ENCODE results near the gene PNKD. TPM values are rescaled to one million over a fixed set of nuclear protein-coding genes. Genes with fewer than 3 reads are reported as not detected.

The PNKD gene
- total and polyA plus RNA-seq, 4 donors, result 45.7 to 101 (median 84.4) TPM

- 81% methylated on average over 4 of the region's 5 CpGs for WGBS (ENCODE audit: insufficient coverage)
- no peak for DNase-seq (ENCODE audit: low read depth in 4 of 6, low spot score in 6 of 6)
- H3K4me3 ChIP-seq (ENCODE audit: low read depth, low read length), result no peak overlapping the region
- H3K27ac ChIP-seq (ENCODE audit: low read depth, low read length), result no peak overlapping the region
- H3K36me3 ChIP-seq (ENCODE audit: control insufficient read depth, insufficient read depth, low read length), result no peaks in the 10 kb centered on the region
- H3K9me3 ChIP-seq (ENCODE audit: control insufficient read depth, insufficient read depth, low read length), result no peaks in the 10 kb centered on the region
- no peaks in the 10 kb centered on the region for H3K27me3 ChIP-seq (ENCODE audit: control insufficient read depth, insufficient read depth, low read length)
- no peaks in the 10 kb centered on the region for H3K4me1 ChIP-seq (ENCODE audit: control insufficient read depth, insufficient read depth, low read length)
Observed at GRCh38 chr2:218378053-218378452, 107.7 kb downstream of the PNKD start.

- no peak for DNase-seq (ENCODE audit: low read depth in 4 of 6, low spot score in 6 of 6)
- WGBS (ENCODE audit: insufficient coverage), result 60% methylated on average over 13 of the region's 13 CpGs
- H3K27ac ChIP-seq (ENCODE audit: low read depth, low read length), result no peak within 1 kb of the TSS
Observed at GRCh38 chr2:218381916-218382366, 111.6 kb downstream of the PNKD start, which contains the start of gene SLC11A1. Gene SLC11A1 (plus strand): TSS chr2:218382273. CDS start chr2:218382369, 96 bp downstream.

GRCh38 chr2:218382785-218383184, 112.5 kb downstream of the PNKD start:
- no peaks in the 10 kb centered on the region for H3K9me3 ChIP-seq (ENCODE audit: control insufficient read depth, insufficient read depth, low read length)
- peaks cover 13% of the 10 kb centered on the region for H3K4me1 ChIP-seq (ENCODE audit: control insufficient read depth, insufficient read depth, low read length)
- DNase-seq (ENCODE audit: low read depth in 4 of 6, low spot score in 6 of 6), result no peak
- WGBS (ENCODE audit: insufficient coverage), result 94% methylated on average over 6 of the region's 6 CpGs
- peaks cover 9% of the 10 kb centered on the region for H3K27me3 ChIP-seq (ENCODE audit: control insufficient read depth, insufficient read depth, low read length)
- H3K4me3 ChIP-seq (ENCODE audit: low read depth, low read length), result no peak overlapping the region
- no peaks in the 10 kb centered on the region for H3K36me3 ChIP-seq (ENCODE audit: control insufficient read depth, insufficient read depth, low read length)
- no peak overlapping the region for H3K27ac ChIP-seq (ENCODE audit: low read depth, low read length)

More at GRCh38 chr2:218381916-218382366, 111.6 kb downstream of the PNKD start, which contains the start of gene SLC11A1:
- Histone ChIP-seq H3K27me3 (ENCODE audit: control insufficient read depth, insufficient read depth, low read length) (peaks cover under 1% of the 10 kb centered on the region), H3K9me3 (ENCODE audit: control insufficient read depth, insufficient read depth, low read length) (no peaks in the 10 kb centered on the region), H3K36me3 (ENCODE audit: control insufficient read depth, insufficient read depth, low read length) (no peaks in the 10 kb centered on the region), H3K4me3 (ENCODE audit: low read depth, low read length) (no peak within 1 kb of the TSS), H3K4me1 (ENCODE audit: control insufficient read depth, insufficient read depth, low read length) (peaks cover 4% of the 10 kb centered on the region)

GRCh38 chr2:218383892-218384519, 113.7 kb downstream of the PNKD start:
- Histone ChIP-seq H3K4me3 (ENCODE audit: low read depth, low read length) (no peak overlapping the region), H3K36me3 (ENCODE audit: control insufficient read depth, insufficient read depth, low read length) (no peaks in the 10 kb centered on the region), H3K4me1 (ENCODE audit: control insufficient read depth, insufficient read depth, low read length) (peaks cover 17% of the 10 kb centered on the region), H3K9me3 (ENCODE audit: control insufficient read depth, insufficient read depth, low read length) (no peaks in the 10 kb centered on the region), H3K27ac (ENCODE audit: low read depth, low read length) (no peak overlapping the region), H3K27me3 (ENCODE audit: control insufficient read depth, insufficient read depth, low read length) (peaks cover 10% of the 10 kb centered on the region)
- 86% methylated on average over 9 of the region's 10 CpGs for WGBS (ENCODE audit: insufficient coverage)
- DNase-seq (ENCODE audit: low read depth in 4 of 6, low spot score in 6 of 6), result no peak

- Histone ChIP-seq H3K4me1 (ENCODE audit: control insufficient read depth, insufficient read depth, low read length) (peaks cover 17% of the 10 kb centered on the region), H3K4me3 (ENCODE audit: low read depth, low read length) (no peak overlapping the region), H3K9me3 (ENCODE audit: control insufficient read depth, insufficient read depth, low read length) (no peaks in the 10 kb centered on the region), H3K27me3 (ENCODE audit: control insufficient read depth, insufficient read depth, low read length) (peaks cover 10% of the 10 kb centered on the region), H3K27ac (ENCODE audit: low read depth, low read length) (no peak overlapping the region), H3K36me3 (ENCODE audit: control insufficient read depth, insufficient read depth, low read length) (no peaks in the 10 kb centered on the region)
- no peak for DNase-seq (ENCODE audit: low read depth in 4 of 6, low spot score in 6 of 6)
- WGBS (ENCODE audit: insufficient coverage), result 86% methylated on average over 8 of the region's 9 CpGs
Observed at GRCh38 chr2:218384975-218385374, 114.7 kb downstream of the PNKD start.

- DNase-seq (ENCODE audit: low read depth in 4 of 6, low spot score in 6 of 6), result no peak
- peaks cover 17% of the 10 kb centered on the region for H3K4me1 ChIP-seq (ENCODE audit: control insufficient read depth, insufficient read depth, low read length)
- peak overlapping the region; percentile 57 for H3K27ac ChIP-seq (ENCODE audit: low read depth, low read length)
- peaks cover 10% of the 10 kb centered on the region for H3K27me3 ChIP-seq (ENCODE audit: control insufficient read depth, insufficient read depth, low read length)
- H3K36me3 ChIP-seq (ENCODE audit: control insufficient read depth, insufficient read depth, low read length), result no peaks in the 10 kb centered on the region
- H3K4me3 ChIP-seq (ENCODE audit: low read depth, low read length), result no peak overlapping the region
- H3K9me3 ChIP-seq (ENCODE audit: control insufficient read depth, insufficient read depth, low read length), result no peaks in the 10 kb centered on the region
- 67% methylated on average over 14 of the region's 23 CpGs for WGBS (ENCODE audit: insufficient coverage)
Observed at GRCh38 chr2:218386505-218387368, 116.4 kb downstream of the PNKD start.

- peak in 2 of 6 donors; percentile 80 to 81 for DNase-seq (ENCODE audit: low read depth in 4 of 6, low spot score in 6 of 6)
- H3K36me3 ChIP-seq (ENCODE audit: control insufficient read depth, insufficient read depth, low read length), result no peaks in the 10 kb centered on the region
- peaks cover 17% of the 10 kb centered on the region for H3K4me1 ChIP-seq (ENCODE audit: control insufficient read depth, insufficient read depth, low read length)
- H3K27ac ChIP-seq (ENCODE audit: low read depth, low read length), result peak overlapping the region; percentile 57
- H3K27me3 ChIP-seq (ENCODE audit: control insufficient read depth, insufficient read depth, low read length), result peaks cover 10% of the 10 kb centered on the region
- WGBS (ENCODE audit: insufficient coverage), result 2% methylated on average over 17 of the region's 38 CpGs
- peak overlapping the region; percentile 44 for H3K4me3 ChIP-seq (ENCODE audit: low read depth, low read length)
- no peaks in the 10 kb centered on the region for H3K9me3 ChIP-seq (ENCODE audit: control insufficient read depth, insufficient read depth, low read length)
Observed at GRCh38 chr2:218387369-218388194, 117.3 kb downstream of the PNKD start.

- WGBS (ENCODE audit: insufficient coverage), result 89% methylated on average over 17 of the region's 17 CpGs
- no peaks in the 10 kb centered on the region for H3K9me3 ChIP-seq (ENCODE audit: control insufficient read depth, insufficient read depth, low read length)
- no peak overlapping the region for H3K4me3 ChIP-seq (ENCODE audit: low read depth, low read length)
- no peak overlapping the region for H3K27ac ChIP-seq (ENCODE audit: low read depth, low read length)
- DNase-seq (ENCODE audit: low read depth in 4 of 6, low spot score in 6 of 6), result no peak
- peaks cover 17% of the 10 kb centered on the region for H3K4me1 ChIP-seq (ENCODE audit: control insufficient read depth, insufficient read depth, low read length)
- H3K36me3 ChIP-seq (ENCODE audit: control insufficient read depth, insufficient read depth, low read length), result no peaks in the 10 kb centered on the region
- peaks cover 10% of the 10 kb centered on the region for H3K27me3 ChIP-seq (ENCODE audit: control insufficient read depth, insufficient read depth, low read length)
Observed at GRCh38 chr2:218389333-218390150, 119.2 kb downstream of the PNKD start.
